Measurements from ENCODE around the gene IREB2.

The IREB2 gene

GRCh38 chr15:78415284-78415683, 22.7 kb upstream of the IREB2 start:
- Histone ChIP-seq H3K4me3 (ENCODE audit: control insufficient read depth in 1 of 7, extremely low read depth in 1 of 7, insufficient read depth in 4 of 7, low read depth in 2 of 7, low read length in 6 of 7) (no peak overlapping the region), H3K27ac (ENCODE audit: insufficient read depth in 1 of 2, low read depth in 1 of 2, low read length in 2 of 2, poor library complexity in 1 of 2, severe bottlenecking in 2 of 2) (no peak overlapping the region), H3K27me3 (replicated peaks in 2 of 5; ENCODE audit: control insufficient read depth in 4 of 5, insufficient read depth in 5 of 5, low read length in 4 of 5) (no peaks in the 10 kb centered on the region), H3K36me3 (ENCODE audit: control insufficient read depth in 4 of 4, insufficient read depth in 4 of 4, low read length in 3 of 4) (no peaks in the 10 kb centered on the region), H3K9me3 (ENCODE audit: control extremely low read depth in 1 of 5, control insufficient read depth in 4 of 5, insufficient read depth in 2 of 5, low read depth in 1 of 5, low read length in 4 of 5) (peaks cover 0 to 7% (median 0%) of the 10 kb centered on the region in 5 experiments), H3K4me1 (ENCODE audit: control extremely low read depth in 1 of 4, control insufficient read depth in 4 of 4, insufficient read depth in 4 of 4, low read length in 3 of 4) (peaks cover 0 to 12% (median 5%) of the 10 kb centered on the region in 4 experiments)
- ChIA-PET POLR2A (no interaction called here), CTCF (interaction anchor here (1.2 to 3.9 kb wide), 4 partner anchors 17 to 129 kb away, joined by 3 to 43 read pairs (median 5); no protein-coding TSS in a partner anchor)
- peak in 2 of 3 donors; percentile 35 to 45 for DNase-seq
- 100% methylated on average over 3 of the region's 4 CpGs for WGBS (ENCODE audit: insufficient coverage)

DNA sequence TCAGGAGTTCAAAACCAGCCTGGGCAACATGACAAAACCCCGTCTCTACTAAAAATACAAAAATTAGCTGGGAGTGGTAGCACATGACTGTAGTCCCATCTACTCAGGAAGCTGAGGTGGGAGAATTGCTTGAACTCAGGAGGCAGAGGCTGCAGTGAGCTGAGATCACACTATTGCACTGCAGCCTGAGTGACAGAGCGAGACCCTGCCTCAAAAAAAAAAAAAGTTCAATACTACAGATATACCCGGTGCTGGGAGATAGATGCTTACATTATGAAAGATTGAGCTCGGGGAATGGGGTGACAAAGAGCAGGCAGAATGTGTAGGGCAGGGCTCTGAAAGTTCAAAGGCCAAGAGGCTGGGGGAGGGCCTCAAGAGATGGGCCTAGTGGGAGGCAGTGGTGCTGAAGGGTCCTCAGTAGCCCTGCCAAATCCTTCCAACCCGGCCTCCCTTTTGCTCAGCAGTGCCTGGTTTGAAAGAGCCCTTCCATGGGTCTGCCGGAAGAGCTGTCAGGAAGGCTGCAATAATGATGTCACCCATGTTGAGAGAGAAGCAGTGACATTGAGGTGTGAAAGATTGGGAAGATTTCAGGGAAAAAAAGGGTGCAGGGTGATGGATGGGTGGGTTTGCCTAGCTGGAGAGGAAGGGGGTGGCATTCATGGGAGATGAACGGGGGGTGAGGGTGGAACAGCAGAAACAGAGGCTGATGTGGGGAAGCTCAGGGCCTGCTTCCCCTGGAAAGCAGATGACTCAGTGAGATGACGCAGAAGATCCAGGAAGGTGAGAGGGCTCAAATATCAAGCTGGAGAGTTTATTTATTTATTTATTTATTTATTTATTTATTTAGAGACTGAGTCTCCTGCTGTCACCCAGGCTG, 20.0 kb upstream of the IREB2 start:
- H3K9me3 ChIP-seq (ENCODE audit: control extremely low read depth in 1 of 5, control insufficient read depth in 4 of 5, insufficient read depth in 2 of 5, low read depth in 1 of 5, low read length in 4 of 5): peaks cover 0 to 7% (median 0%) of the 10 kb centered on the region in 5 experiments
- CTCF ChIA-PET: interaction anchor here (0.6 to 3.9 kb wide), 12 partner anchors 9 to 1251 kb away, joined by 3 to 43 read pairs (median 4); partner anchors contain the start of gene IREB2
- peaks cover 0 to 15% (median 7%) of the 10 kb centered on the region in 4 experiments for H3K4me1 ChIP-seq (ENCODE audit: control extremely low read depth in 1 of 4, control insufficient read depth in 4 of 4, insufficient read depth in 4 of 4, low read length in 3 of 4)
- H3K27ac ChIP-seq (ENCODE audit: insufficient read depth in 1 of 2, low read depth in 1 of 2, low read length in 2 of 2, poor library complexity in 1 of 2, severe bottlenecking in 2 of 2): no peak overlapping the region
- H3K4me3 ChIP-seq (ENCODE audit: control insufficient read depth in 1 of 7, extremely low read depth in 1 of 7, insufficient read depth in 4 of 7, low read depth in 2 of 7, low read length in 6 of 7): no peak overlapping the region
- peak in 1 of 3 donors; percentile 28 for DNase-seq
- POLR2A ChIA-PET: no interaction called here
- H3K36me3 ChIP-seq (ENCODE audit: control insufficient read depth in 4 of 4, insufficient read depth in 4 of 4, low read length in 3 of 4): no peaks in the 10 kb centered on the region
- 54% methylated on average over 4 of the region's 8 CpGs for WGBS (ENCODE audit: insufficient coverage)
- H3K27me3 ChIP-seq (replicated peaks in 2 of 5; ENCODE audit: control insufficient read depth in 4 of 5, insufficient read depth in 5 of 5, low read length in 4 of 5): no peaks in the 10 kb centered on the region

- Histone ChIP-seq H3K27me3 (replicated peaks in 2 of 5; ENCODE audit: control insufficient read depth in 4 of 5, insufficient read depth in 5 of 5, low read length in 4 of 5) (no peaks in the 10 kb centered on the region), H3K4me3 (ENCODE audit: control insufficient read depth in 1 of 7, extremely low read depth in 1 of 7, insufficient read depth in 4 of 7, low read depth in 2 of 7, low read length in 6 of 7) (no peak overlapping the region), H3K9me3 (ENCODE audit: control extremely low read depth in 1 of 5, control insufficient read depth in 4 of 5, insufficient read depth in 2 of 5, low read depth in 1 of 5, low read length in 4 of 5) (peaks cover 0 to 7% (median 0%) of the 10 kb centered on the region in 5 experiments), H3K4me1 (ENCODE audit: control extremely low read depth in 1 of 4, control insufficient read depth in 4 of 4, insufficient read depth in 4 of 4, low read length in 3 of 4) (peaks cover 2 to 18% (median 10%) of the 10 kb centered on the region in 4 experiments), H3K27ac (ENCODE audit: insufficient read depth in 1 of 2, low read depth in 1 of 2, low read length in 2 of 2, poor library complexity in 1 of 2, severe bottlenecking in 2 of 2) (no peak overlapping the region), H3K36me3 (ENCODE audit: control insufficient read depth in 4 of 4, insufficient read depth in 4 of 4, low read length in 3 of 4) (no peaks in the 10 kb centered on the region)
- WGBS (ENCODE audit: insufficient coverage): 34% methylated on average over 4 of the region's 9 CpGs
- CTCF ChIA-PET: interaction anchor here (1.2 to 3.9 kb wide), 7 partner anchors 8 to 111 kb away, joined by 3 to 43 read pairs (median 3); partner anchors contain the start of gene IREB2
- POLR2A ChIA-PET: no interaction called here
- DNase-seq: no peak
These were observed 19.3 kb upstream of the IREB2 start for GRCh38 chr15:78418686-78419085.

DNA sequence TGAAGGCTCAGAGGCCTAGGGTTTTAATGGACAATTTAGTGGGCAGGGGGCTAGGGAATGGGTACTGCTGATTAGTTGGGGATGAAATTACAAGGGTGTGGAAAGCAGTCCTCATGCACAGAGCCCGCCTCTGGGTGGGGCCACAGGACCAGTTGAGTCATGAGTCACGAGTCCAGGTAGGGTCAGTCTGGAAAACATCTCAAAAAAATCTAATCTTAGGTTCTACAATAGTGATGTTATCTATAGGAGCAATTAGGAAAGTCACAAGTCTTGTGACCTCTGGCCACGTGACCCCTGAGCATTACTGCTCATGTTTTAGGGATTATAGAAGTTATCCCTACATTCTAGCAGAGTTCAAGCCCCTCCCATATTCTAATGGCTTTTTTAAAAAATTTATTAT, 18.6 kb upstream of the IREB2 start:
- ChIA-PET CTCF (interaction anchor here (1.2 to 1.8 kb wide), 4 partner anchors 7 to 22 kb away, joined by 3 to 6 read pairs (median 3); no protein-coding TSS in a partner anchor), POLR2A (no interaction called here)
- peaks cover 0 to 7% (median 0%) of the 10 kb centered on the region in 5 experiments for H3K9me3 ChIP-seq (ENCODE audit: control extremely low read depth in 1 of 5, control insufficient read depth in 4 of 5, insufficient read depth in 2 of 5, low read depth in 1 of 5, low read length in 4 of 5)
- no peak for DNase-seq
- no peaks in the 10 kb centered on the region for H3K36me3 ChIP-seq (ENCODE audit: control insufficient read depth in 4 of 4, insufficient read depth in 4 of 4, low read length in 3 of 4)
- WGBS (ENCODE audit: insufficient coverage): 100% methylated on average over 1 of the region's 3 CpGs
- no peaks in the 10 kb centered on the region for H3K27me3 ChIP-seq (replicated peaks in 2 of 5; ENCODE audit: control insufficient read depth in 4 of 5, insufficient read depth in 5 of 5, low read length in 4 of 5)
- peaks cover 2 to 21% (median 13%) of the 10 kb centered on the region in 4 experiments for H3K4me1 ChIP-seq (ENCODE audit: control extremely low read depth in 1 of 4, control insufficient read depth in 4 of 4, insufficient read depth in 4 of 4, low read length in 3 of 4)
- no peak overlapping the region for H3K27ac ChIP-seq (ENCODE audit: insufficient read depth in 1 of 2, low read depth in 1 of 2, low read length in 2 of 2, poor library complexity in 1 of 2, severe bottlenecking in 2 of 2)
- no peak overlapping the region for H3K4me3 ChIP-seq (ENCODE audit: control insufficient read depth in 1 of 7, extremely low read depth in 1 of 7, insufficient read depth in 4 of 7, low read depth in 2 of 7, low read length in 6 of 7)

GRCh38 chr15:78420220-78420619, 17.8 kb upstream of the IREB2 start:
- ChIA-PET CTCF (interaction anchor here (5.5 kb wide), 1 partner anchor 112 kb away, joined by 30 read pairs; no protein-coding TSS in a partner anchor), POLR2A (no interaction called here)
- Histone ChIP-seq H3K4me1 (ENCODE audit: control extremely low read depth in 1 of 4, control insufficient read depth in 4 of 4, insufficient read depth in 4 of 4, low read length in 3 of 4) (peaks cover 2 to 30% (median 21%) of the 10 kb centered on the region in 4 experiments), H3K36me3 (ENCODE audit: control insufficient read depth in 4 of 4, insufficient read depth in 4 of 4, low read length in 3 of 4) (no peaks in the 10 kb centered on the region), H3K9me3 (ENCODE audit: control extremely low read depth in 1 of 5, control insufficient read depth in 4 of 5, insufficient read depth in 2 of 5, low read depth in 1 of 5, low read length in 4 of 5) (peaks cover 0 to 7% (median 0%) of the 10 kb centered on the region in 5 experiments), H3K4me3 (ENCODE audit: control insufficient read depth in 1 of 7, extremely low read depth in 1 of 7, insufficient read depth in 4 of 7, low read depth in 2 of 7, low read length in 6 of 7) (no peak overlapping the region), H3K27ac (ENCODE audit: insufficient read depth in 1 of 2, low read depth in 1 of 2, low read length in 2 of 2, poor library complexity in 1 of 2, severe bottlenecking in 2 of 2) (no peak overlapping the region), H3K27me3 (replicated peaks in 2 of 5; ENCODE audit: control insufficient read depth in 4 of 5, insufficient read depth in 5 of 5, low read length in 4 of 5) (no peaks in the 10 kb centered on the region)
- DNase-seq: no peak
- 96% methylated on average over 4 of the region's 4 CpGs for WGBS (ENCODE audit: insufficient coverage)

DNA sequence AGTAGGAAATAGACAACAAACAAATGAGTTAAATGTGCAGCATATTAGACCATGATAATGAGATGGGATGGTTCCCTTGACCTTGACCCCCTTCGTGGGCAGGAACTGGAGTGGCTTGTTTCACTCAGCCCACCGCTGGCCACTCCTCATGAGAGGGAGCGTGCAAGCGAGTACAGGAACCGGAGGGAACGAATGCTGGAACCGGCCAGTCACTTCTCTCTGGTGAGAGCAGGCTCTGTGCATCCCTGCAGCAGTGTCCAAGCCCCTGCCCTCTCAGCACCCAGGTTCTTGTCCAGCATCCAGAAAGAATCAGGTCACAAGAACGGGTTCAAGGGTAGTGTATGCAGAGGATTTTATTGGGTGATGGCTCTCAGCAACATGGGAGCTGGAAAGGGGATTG, 17.2 kb upstream of the IREB2 start:
- ChIA-PET POLR2A (no interaction called here), CTCF (interaction anchor here (0.6 to 5.5 kb wide), 3 partner anchors 20 to 113 kb away, joined by 3 to 30 read pairs (median 3); no protein-coding TSS in a partner anchor)
- no peak overlapping the region for H3K27ac ChIP-seq (ENCODE audit: insufficient read depth in 1 of 2, low read depth in 1 of 2, low read length in 2 of 2, poor library complexity in 1 of 2, severe bottlenecking in 2 of 2)
- H3K4me3 ChIP-seq (ENCODE audit: control insufficient read depth in 1 of 7, extremely low read depth in 1 of 7, insufficient read depth in 4 of 7, low read depth in 2 of 7, low read length in 6 of 7): no peak overlapping the region
- no peak for DNase-seq
- H3K4me1 ChIP-seq (ENCODE audit: control extremely low read depth in 1 of 4, control insufficient read depth in 4 of 4, insufficient read depth in 4 of 4, low read length in 3 of 4): peaks cover 5 to 35% (median 26%) of the 10 kb centered on the region in 4 experiments
- WGBS (ENCODE audit: insufficient coverage): 94% methylated on average over 7 of the region's 8 CpGs
- H3K36me3 ChIP-seq (ENCODE audit: control insufficient read depth in 4 of 4, insufficient read depth in 4 of 4, low read length in 3 of 4): no peaks in the 10 kb centered on the region
- no peaks in the 10 kb centered on the region for H3K27me3 ChIP-seq (replicated peaks in 2 of 5; ENCODE audit: control insufficient read depth in 4 of 5, insufficient read depth in 5 of 5, low read length in 4 of 5)
- H3K9me3 ChIP-seq (ENCODE audit: control extremely low read depth in 1 of 5, control insufficient read depth in 4 of 5, insufficient read depth in 2 of 5, low read depth in 1 of 5, low read length in 4 of 5): peaks cover 0 to 7% (median 0%) of the 10 kb centered on the region in 5 experiments

All from common myeloid progenitor, CD34-positive (primary cell).